K562 (cell line): ENCODE measurements around the gene PBX1. TPM values are rescaled to one million over a fixed set of nuclear protein-coding genes. Genes with fewer than 3 reads are reported as not detected.

Experiments used
- JUND ChIP-seq, 2 experiments: IDR thresholded peaks; 2 replicates in 1 of 2; 3 replicates in 1 of 2; pipeline ENCODE4 v1.6.1; 2011; ENCODE audit warnings: borderline replicate concordance in 2 of 2, low read depth in 2 of 2, low read length in 2 of 2, improper control_type of control experiment in 1 of 2, missing biosample characterization in 1 of 2, missing genetic modification characterization in 1 of 2, missing genetic modification reagents in 1 of 2
- KHSRP ChIP-seq: fragments of 450-650 bp; IDR thresholded peaks from 2 replicates; pipeline ENCODE4 v1.6.1; 2017
- VEZF1 ChIP-seq: fragments of 200-800 bp; sonication (Bioruptor generic); IDR thresholded peaks from 2 replicates; pipeline ENCODE4 v1.6.1; 2017; ENCODE audit warnings: missing genetic modification characterization, missing compliant biosample characterization
- ZBTB11 ChIP-seq, 3 experiments: fragments of 200-800 bp in 1 of 3; fragments of 250-450 bp in 1 of 3; fragments of 450-650 bp in 1 of 3; sonication (Bioruptor Pico) in 1 of 3; sonication (Bioruptor generic) in 1 of 3; formaldehyde crosslinking in 1 of 3; IDR thresholded peaks; 2 replicates each; pipeline versions ENCODE4 v1.6.1 to v1.8.0; 2016 to 2022; ENCODE audit warnings: mild to moderate bottlenecking in 2 of 3, missing genetic modification characterization in 2 of 3, missing compliant biosample characterization in 1 of 3, moderate library complexity in 1 of 3
- ZNF197 ChIP-seq: fragments of 200-800 bp; sonication (Bioruptor generic); IDR thresholded peaks from 2 replicates; pipeline ENCODE4 v1.6.1; 2016; ENCODE audit warnings: low read depth, missing genetic modification characterization, missing compliant biosample characterization
- polyA plus RNA-seq, 8 experiments: library from polyadenylated mRNA; depleted of rRNA in 4 of 8; stranded (reverse) in 5 of 8; unstranded in 3 of 8; fragments of >200 nt; fragmentation: Nextera tagmentation in 2 of 8; fragmentation: Illumina TruSeq in 1 of 8; extraction: Ambion mirVana in 2 of 8; extraction: Trizol in 1 of 8; gene quantifications; 2 replicates each; pipeline versions ENCODE4 v1.2.1 to v1.2.3, GENCODE V29; 2011 to 2014; ENCODE audit warnings: inconsistent platforms in 1 of 8, missing spikeins in 1 of 8
- total RNA-seq, 7 experiments: library from RNA; depleted of rRNA in 6 of 7; stranded (reverse); fragments of >200 nt in 6 of 7; fragmentation: Illumina TruSeq in 2 of 7; extraction: Trizol in 2 of 7; gene quantifications; 2 replicates each; pipeline versions ENCODE4 v1.2.1 to v1.2.3, GENCODE V29; 2011 to 2021; ENCODE audit warnings: low replicate concordance in 1 of 7

Gene PBX1
- total and polyA plus RNA-seq, 9 of the 15 experiments (the other 6 are each of a cell fraction or from before 2014, with no cell fraction given): 0.03 to 0.62 (median 0.17) TPM

- TF ChIP-seq JUND (IDR thresholded peaks at IDR 0.05; ENCODE audit: borderline replicate concordance, low read depth, low read length): no peak
- TF ChIP-seq JUND (tag; IDR thresholded peaks at IDR 0.05; ENCODE audit: borderline replicate concordance, low read depth, low read length): no peak
- no peak for TF ChIP-seq VEZF1 (CRISPR knock-in tag)
- TF ChIP-seq ZBTB11 (CRISPR knock-in tag; IDR thresholded peaks at IDR 0.05): no peak
- no peak for TF ChIP-seq KHSRP
- no peak for TF ChIP-seq ZNF197 (CRISPR knock-in tag)
Measured at GRCh38 chr1:164605254-164606091, 46.5 kb downstream of the PBX1 start (continued).
